Esophagus (tissue), 2 donors: ENCODE data around the gene FAT2. TPM values are rescaled to one million over a fixed set of nuclear protein-coding genes. Genes with fewer than 3 reads are reported as not detected.

ENCODE experiments used
- H3K27ac ChIP-seq, 2 donors: one replicate each; pipeline ENCODE4 v1.5.1; 2013; ENCODE audit warnings: low read depth in 2 of 2, mild to moderate bottlenecking in 2 of 2, inconsistent platforms in 1 of 2, low read length in 1 of 2, moderate library complexity in 1 of 2
- H3K27me3 ChIP-seq, 2 donors: one replicate each; pipeline ENCODE4 v1.6.1; 2013; ENCODE audit warnings: low read length in 2 of 2, control low read depth in 1 of 2, mild to moderate bottlenecking in 1 of 2; ENCODE audit not compliant: insufficient read depth in 2 of 2, control insufficient read depth in 1 of 2
- H3K36me3 ChIP-seq, 2 donors: one replicate each; pipeline ENCODE4 v1.6.1; 2013; ENCODE audit warnings: low read length in 1 of 2; ENCODE audit not compliant: control insufficient read depth in 2 of 2, insufficient read depth in 2 of 2
- H3K4me1 ChIP-seq, 2 donors: one replicate each; pipeline ENCODE4 v1.6.1; 2013; ENCODE audit warnings: low read length in 1 of 2; ENCODE audit not compliant: control insufficient read depth in 2 of 2, insufficient read depth in 2 of 2
- H3K4me3 ChIP-seq, 2 donors: one replicate each; pipeline ENCODE4 v1.5.1; 2013; ENCODE audit warnings: low read length in 2 of 2, mild to moderate bottlenecking in 2 of 2, low read depth in 1 of 2, moderate library complexity in 1 of 2
- H3K9me3 ChIP-seq, 2 donors: one replicate each; pipeline ENCODE4 v1.6.1; 2013; ENCODE audit warnings: mild to moderate bottlenecking in 2 of 2, low read depth in 1 of 2, low read length in 1 of 2, moderate library complexity in 1 of 2; ENCODE audit not compliant: control insufficient read depth in 2 of 2, insufficient read depth in 1 of 2
- WGBS, 2 donors: extraction: QIAGEN DNeasy Blood & Tissue Kit; methylation state at CpG; one replicate each; pipeline ENCODE4 v1.1.7; 2013; 5-methylcytosine and 5-hydroxymethylcytosine counted together
- polyA plus RNA-seq, 2 donors: library from polyadenylated mRNA; stranded (reverse); fragments of 200-250 nt; gene quantifications; one replicate each; pipeline ENCODE4 v1.2.3, GENCODE V29; 2013
- donor health status: healthy with polysubstance abuse.
- donor health status: Bipolar disorder and iron deficiency.

Gene FAT2
- polyA plus RNA-seq, 2 donors = 29.5 to 33.8 TPM

DNA sequence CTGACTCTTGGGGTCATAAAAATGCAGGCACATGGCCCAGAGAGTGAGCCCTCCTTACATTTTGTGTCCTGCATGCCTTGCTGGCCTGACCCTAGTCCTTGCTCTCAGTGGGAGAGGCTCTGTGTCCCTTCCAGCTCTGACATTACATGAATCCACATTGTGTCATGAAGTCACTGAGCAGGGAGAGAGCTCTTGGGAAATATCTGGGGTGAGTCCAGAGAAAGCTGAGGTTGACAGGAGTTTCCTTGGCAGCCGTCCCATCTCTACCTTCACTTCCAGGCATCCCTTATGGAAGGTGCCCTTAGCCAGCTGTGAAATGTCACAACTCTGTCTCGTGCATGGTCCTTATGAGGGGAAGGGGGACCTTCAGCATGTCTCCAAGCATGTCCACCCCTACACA lies 41.0 kb downstream of the FAT2 start:
- Histone ChIP-seq H3K27me3 (no peaks in the 10 kb centered on the region), H3K4me1 (no peaks in the 10 kb centered on the region), H3K9me3 (no peaks in the 10 kb centered on the region), H3K4me3 (no peak overlapping the region), H3K36me3 (peaks cover 9 to 32% of the 10 kb centered on the region in 2 donors), H3K27ac (no peak overlapping the region)
- 46 to 64% methylated on average over 2 of the region's 2 CpGs for WGBS, 2 donors

DNA sequence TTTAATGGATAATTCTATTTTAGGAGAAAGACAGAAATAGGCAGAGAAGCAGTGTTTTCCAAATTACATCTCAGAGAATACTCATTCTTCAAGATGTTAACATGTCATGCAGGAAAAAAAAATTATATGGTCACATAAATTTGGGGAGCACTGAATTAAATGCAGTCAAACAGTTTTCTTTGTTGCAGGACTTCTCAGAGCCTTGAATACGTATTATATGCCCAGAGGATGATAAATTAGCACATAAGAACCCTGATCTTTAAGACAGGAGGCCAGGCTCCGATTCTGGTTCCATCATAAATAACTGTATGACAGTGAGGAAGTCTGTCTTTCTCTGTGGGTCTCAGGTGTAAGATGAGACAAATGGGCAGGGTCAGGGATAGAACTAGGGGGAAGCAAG lies 41.4 kb downstream of the FAT2 start:
- Histone ChIP-seq H3K36me3 (peaks cover 9 to 35% of the 10 kb centered on the region in 2 donors), H3K4me3 (no peak overlapping the region), H3K4me1 (no peaks in the 10 kb centered on the region), H3K27ac (no peak overlapping the region), H3K9me3 (no peaks in the 10 kb centered on the region), H3K27me3 (no peaks in the 10 kb centered on the region)
- 75 to 77% methylated on average over 2 of the region's 2 CpGs for WGBS, 2 donors

DNA sequence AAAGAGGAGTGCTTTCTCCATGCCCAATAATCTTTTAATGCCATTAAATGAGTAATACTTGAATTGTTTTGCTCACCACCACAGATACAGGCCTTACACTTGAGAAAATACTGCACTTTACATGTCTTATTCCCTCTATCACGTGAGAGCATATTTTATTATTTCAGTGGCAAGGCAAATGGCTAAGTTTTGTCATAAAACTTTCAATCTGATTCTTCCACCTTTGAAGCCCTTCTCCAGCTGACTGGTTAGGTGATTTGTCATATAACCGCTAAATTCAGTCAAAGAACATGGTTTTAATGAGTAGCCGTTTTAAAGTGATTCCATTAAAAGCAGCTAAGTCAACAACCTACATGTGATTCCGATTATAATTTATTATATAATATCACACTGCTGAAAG lies 43.8 kb downstream of the FAT2 start:
- Histone ChIP-seq H3K27me3 (no peaks in the 10 kb centered on the region), H3K9me3 (no peaks in the 10 kb centered on the region), H3K36me3 (peaks cover 5 to 33% of the 10 kb centered on the region in 2 donors), H3K4me3 (no peak overlapping the region), H3K4me1 (no peaks in the 10 kb centered on the region), H3K27ac (no peak overlapping the region)
- 65 to 76% methylated on average over 4 of the region's 4 CpGs for WGBS, 2 donors

DNA sequence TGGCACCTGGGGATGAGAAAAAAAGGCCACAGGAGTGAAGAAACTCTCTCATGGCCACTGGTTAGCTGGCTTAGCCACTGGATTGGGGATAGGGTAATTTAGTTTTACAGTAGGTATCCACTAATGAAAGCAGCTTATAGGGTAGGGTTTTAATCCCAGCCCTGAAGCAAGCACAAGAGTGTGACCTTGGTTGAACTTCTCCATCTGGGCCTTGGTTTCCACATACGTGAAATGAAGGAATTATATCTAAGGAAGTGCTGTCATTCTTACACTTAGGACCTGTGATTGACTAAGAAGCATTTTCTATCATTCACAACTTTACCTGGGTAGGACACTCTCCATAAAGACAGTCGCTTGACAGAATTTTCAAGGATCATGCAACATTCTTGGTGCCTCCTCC lies 49.6 kb downstream of the FAT2 start:
- WGBS, 2 donors = 82 to 91% methylated on average over 2 of the region's 2 CpGs
- Histone ChIP-seq H3K4me3 (no peak overlapping the region), H3K4me1 (no peaks in the 10 kb centered on the region), H3K9me3 (no peaks in the 10 kb centered on the region), H3K27ac (no peak overlapping the region), H3K36me3 (peaks cover 3 to 31% of the 10 kb centered on the region in 2 donors), H3K27me3 (no peaks in the 10 kb centered on the region)

Other genes starting within 250 kb of the FAT2 start
- not detected for gene SLC36A2, start 243.8 kb downstream of the FAT2 start, polyA plus RNA-seq
- 1 to 10 TPM; 2.2 to 2.4 TPM for gene SLC36A1, start 143.7 kb downstream of the FAT2 start, polyA plus RNA-seq
- gene SPARC, start 95.6 kb upstream of the FAT2 start, polyA plus RNA-seq = 10 to 100 TPM; 12.1 to 52.5 TPM
- gene ATOX1, start 167.3 kb upstream of the FAT2 start, polyA plus RNA-seq = 100 to 1,000 TPM in 1 of 2 donors, 10 to 100 TPM in 1; 77.3 to 108 TPM
- 10 to 100 TPM; 15.5 to 33.1 TPM for gene G3BP1, start 180.6 kb upstream of the FAT2 start, polyA plus RNA-seq